ENCODE results near the gene JUND.

GRCh38 chr19:18239303-18239702, 42.1 kb downstream of the JUND start:
- TF ChIP-seq CTCF (IDR thresholded peaks at IDR 0.05): no peak
- TF ChIP-seq EZH2phosphoT487 (IDR thresholded peaks at IDR 0.05; ENCODE audit: borderline replicate concordance, low read depth): no peak
- TF ChIP-seq GABPA (IDR thresholded peaks at IDR 0.05; ENCODE audit: low read depth): no peak
- no peak for TF ChIP-seq EP300 (IDR thresholded peaks at IDR 0.05; ENCODE audit: borderline replicate concordance in 1 of 2, low read depth in 1 of 2, low read length in 1 of 2)
- no peak for TF ChIP-seq MEF2A (IDR thresholded peaks at IDR 0.05; ENCODE audit: borderline replicate concordance, low read depth)
- no peak for TF ChIP-seq CHD2 (IDR thresholded peaks at IDR 0.05; ENCODE audit: low read length, partially characterized antibody)
- TF ChIP-seq POLR2AphosphoS5 (IDR thresholded peaks at IDR 0.05; ENCODE audit: low read depth, low read length): no peak
- TF ChIP-seq IRF3 (IDR thresholded peaks at IDR 0.05; ENCODE audit: low read depth, low read length): no peak
- no peak for TF ChIP-seq YY1 (IDR thresholded peaks at IDR 0.05; ENCODE audit: low read depth)
- no peak for TF ChIP-seq RFX5 (IDR thresholded peaks at IDR 0.05; ENCODE audit: low read length)
- no peak for TF ChIP-seq USF2 (IDR thresholded peaks at IDR 0.05; ENCODE audit: borderline replicate concordance, low read depth, low read length)
- no peak for TF ChIP-seq NRF1 (IDR thresholded peaks at IDR 0.05; ENCODE audit: low read depth, low read length)
